Central memory CD8-positive, alpha-beta T cell (primary cell): ENCODE data around the gene KPNA4.
A peak's percentile ranks its signal among the peaks of the same experiment; 100 is the strongest.
"Not testable (repeated sequence)": the region's sequence is repeated elsewhere in the genome, so short reads cannot be mapped to it uniquely, and the experiment has no call there.

Experiments
- ATAC-seq: fragments of 150-1000 bp; cut with Tn5 transposase; replicated peaks from 2 replicates; pipeline ENCODE4 v1.10.0; 2022; ENCODE audit warnings: mild to moderate bottlenecking, moderate FRiP score, moderate number of reproducible peaks; ENCODE audit not compliant: poor library complexity, severe bottlenecking; ENCODE audit errors: extremely low read depth
- DNase-seq, 2 donors: peaks; one replicate each; pipeline ENCODE4 v3.0.0; 2021; ENCODE audit warnings: low spot score in 2 of 2
- H3K27ac Mint-ChIP-seq: one replicate; pipeline ENCODE4 v1.8.0; 2022; ENCODE audit warnings: low read depth, mild to moderate bottlenecking, moderate library complexity, mixed read lengths
- H3K27me3 Mint-ChIP-seq: one replicate; pipeline ENCODE4 v1.8.0; 2022; ENCODE audit warnings: mixed read lengths
- H3K36me3 Mint-ChIP-seq: one replicate; pipeline ENCODE4 v1.8.0; 2022; ENCODE audit warnings: mild to moderate bottlenecking, moderate library complexity, mixed read lengths; ENCODE audit not compliant: insufficient read depth
- H3K4me1 Mint-ChIP-seq: one replicate; pipeline ENCODE4 v1.8.0; 2022; ENCODE audit warnings: mixed read lengths
- H3K4me3 Mint-ChIP-seq: one replicate; pipeline ENCODE4 v1.8.0; 2022; ENCODE audit warnings: mild to moderate bottlenecking, moderate library complexity, mixed read lengths
- H3K9me3 Mint-ChIP-seq: one replicate; pipeline ENCODE4 v1.8.0; 2022; ENCODE audit warnings: mixed read lengths

Gene KPNA4

DNA sequence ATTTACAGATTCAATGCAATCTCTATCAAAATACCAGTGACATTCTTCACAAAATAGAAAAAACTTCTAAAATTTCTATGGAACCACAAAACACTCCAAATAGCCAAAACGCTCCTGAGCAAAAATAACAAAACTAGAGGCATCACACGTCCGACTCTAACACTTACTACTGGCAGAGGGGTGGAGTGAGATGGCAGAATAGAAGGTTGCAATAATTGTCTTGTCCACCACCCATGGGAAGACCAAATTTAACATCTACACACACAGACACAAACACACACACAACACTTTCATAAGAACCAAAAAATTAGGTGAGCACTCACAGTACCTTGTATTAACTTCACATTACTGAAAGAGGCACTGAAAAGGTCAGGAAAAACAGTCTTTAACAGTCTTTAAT lies 21.3 kb upstream of the KPNA4 start:
- Mint-ChIP-seq H3K4me1 (no peaks in the 10 kb centered on the region), H3K9me3 (peaks cover 3% of the 10 kb centered on the region), H3K36me3 (no peaks in the 10 kb centered on the region), H3K27ac (no peak overlapping the region), H3K27me3 (peaks cover 96% of the 10 kb centered on the region), H3K4me3 (no peak overlapping the region)
- ATAC-seq = no peak
- DNase-seq = no peak

DNA sequence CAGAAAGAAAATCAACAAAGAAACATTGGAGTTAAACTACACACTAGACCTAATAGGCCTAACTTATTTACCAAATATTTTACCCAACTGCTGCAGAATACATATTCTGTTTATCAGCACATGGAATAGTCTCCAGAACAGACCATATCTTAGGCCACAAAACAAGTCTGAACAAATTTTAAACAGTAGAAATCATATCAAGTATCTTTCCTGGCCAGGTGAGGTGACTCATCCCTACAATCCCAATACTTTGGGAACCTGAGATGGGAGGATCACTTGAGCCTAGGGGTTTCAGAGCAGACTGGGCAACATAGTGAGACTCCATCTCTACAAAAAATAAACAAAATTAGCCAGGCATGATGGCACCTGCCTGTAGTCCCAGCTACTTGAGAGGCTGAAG lies 18.1 kb upstream of the KPNA4 start:
- DNase-seq (no peak), ATAC-seq (no peak)
- H3K4me1 Mint-ChIP-seq = no peaks in the 10 kb centered on the region
- no peak overlapping the region for H3K27ac Mint-ChIP-seq
- H3K9me3 Mint-ChIP-seq = peaks cover 8% of the 10 kb centered on the region
- no peaks in the 10 kb centered on the region for H3K36me3 Mint-ChIP-seq
- peaks cover 88% of the 10 kb centered on the region for H3K27me3 Mint-ChIP-seq
- H3K4me3 Mint-ChIP-seq = no peak overlapping the region

DNA sequence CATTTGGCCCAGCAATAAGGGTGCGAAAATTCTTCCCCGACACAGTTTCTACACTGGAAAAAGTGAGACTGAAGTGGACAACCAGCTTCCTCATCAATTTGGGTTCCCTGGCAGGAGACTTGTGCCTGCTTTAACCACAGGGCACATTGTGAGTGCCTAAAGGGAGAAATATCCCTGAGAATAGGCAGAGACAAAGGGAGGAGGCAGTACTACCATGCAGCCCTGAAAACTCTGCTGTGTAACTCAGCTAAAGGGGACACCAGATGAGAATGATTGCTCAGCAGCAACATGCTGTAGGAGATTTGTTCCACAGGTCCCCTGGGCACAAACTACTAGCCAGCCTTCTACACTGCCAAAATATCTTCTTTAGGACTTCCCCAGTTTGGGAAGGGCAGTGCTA lies 15.6 kb upstream of the KPNA4 start:
- Mint-ChIP-seq H3K4me1 (no peaks in the 10 kb centered on the region), H3K27ac (no peak overlapping the region), H3K27me3 (peaks cover 90% of the 10 kb centered on the region), H3K4me3 (no peak overlapping the region), H3K36me3 (no peaks in the 10 kb centered on the region), H3K9me3 (peaks cover 8% of the 10 kb centered on the region)
- DNase-seq (no peak), ATAC-seq (no peak)

DNA sequence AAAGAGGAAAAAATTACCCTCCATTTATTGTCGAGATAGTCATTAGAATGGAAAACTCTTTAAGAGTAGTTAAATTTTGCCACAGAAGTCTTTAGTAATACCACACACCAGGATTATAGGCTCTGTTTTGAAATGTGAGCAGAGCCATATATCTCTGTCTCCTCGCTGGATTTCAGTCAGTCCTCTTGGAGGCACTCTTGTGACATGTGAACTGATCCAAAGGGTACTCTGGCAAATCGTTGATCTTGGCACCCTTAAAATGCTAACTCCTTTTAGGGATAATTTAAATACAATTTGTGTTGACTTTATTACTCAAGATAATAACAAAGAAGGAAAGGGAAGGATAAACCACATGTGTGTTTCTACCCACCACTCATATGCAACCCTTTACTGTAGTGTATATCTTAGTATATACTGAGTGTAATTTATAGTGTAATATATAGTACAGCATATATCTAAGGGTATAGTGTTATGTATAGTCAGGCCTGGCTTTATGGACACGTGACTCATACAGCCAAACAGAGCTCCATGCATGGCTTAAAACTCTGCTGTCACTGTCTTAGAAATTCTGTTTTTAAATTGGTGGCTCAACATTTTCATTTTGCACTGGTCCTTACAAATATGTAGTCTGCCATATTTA lies 12.3 kb upstream of the KPNA4 start:
- H3K4me1 Mint-ChIP-seq = no peaks in the 10 kb centered on the region
- H3K9me3 Mint-ChIP-seq = peaks cover 8% of the 10 kb centered on the region
- DNase-seq = no peak
- H3K4me3 Mint-ChIP-seq = no peak overlapping the region
- H3K27me3 Mint-ChIP-seq = peaks cover 73% of the 10 kb centered on the region
- no peak overlapping the region for H3K27ac Mint-ChIP-seq
- H3K36me3 Mint-ChIP-seq = no peaks in the 10 kb centered on the region
- no peak for ATAC-seq

DNA sequence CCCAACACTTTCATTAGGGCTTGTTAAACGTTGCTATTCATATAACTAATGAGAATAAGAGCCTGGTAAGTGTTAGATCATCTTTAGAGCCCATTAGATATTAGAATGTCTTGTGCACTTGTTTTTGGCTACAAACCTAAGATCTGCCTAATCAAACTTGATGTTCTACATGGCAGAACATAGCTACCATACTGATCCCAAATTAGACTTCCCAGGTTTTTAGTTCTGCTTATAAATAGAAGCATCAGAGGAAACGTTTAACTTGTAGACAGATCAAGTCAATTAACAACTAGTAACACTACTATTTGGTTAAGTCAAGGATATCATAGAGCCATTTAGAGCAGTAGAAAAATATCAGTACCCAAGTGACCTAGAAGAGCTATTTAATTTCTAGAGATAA lies 11.7 kb upstream of the KPNA4 start:
- Mint-ChIP-seq H3K27me3 (peaks cover 68% of the 10 kb centered on the region), H3K4me1 (no peaks in the 10 kb centered on the region), H3K9me3 (peaks cover 8% of the 10 kb centered on the region), H3K4me3 (no peak overlapping the region), H3K27ac (no peak overlapping the region), H3K36me3 (no peaks in the 10 kb centered on the region)
- no peak for DNase-seq
- ATAC-seq = no peak

DNA sequence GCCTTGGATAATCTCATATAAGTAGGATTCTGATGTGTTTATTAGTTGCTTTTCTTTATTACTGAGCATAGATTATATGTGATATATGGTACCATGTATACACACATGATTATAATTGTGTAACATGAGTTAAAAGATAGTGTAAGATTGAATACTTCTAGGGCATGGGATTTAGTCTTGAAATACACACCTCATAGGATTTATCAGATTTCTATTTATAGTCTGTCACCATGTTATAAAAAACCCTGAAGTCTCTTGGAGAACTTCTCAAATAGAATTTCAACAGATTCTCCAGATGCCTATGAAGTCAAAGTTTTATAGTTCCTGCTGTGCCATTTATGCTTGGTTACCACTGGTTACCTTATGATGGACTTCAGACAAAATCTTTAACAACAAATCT lies 11.2 kb upstream of the KPNA4 start:
- Mint-ChIP-seq H3K9me3 (peaks cover 4% of the 10 kb centered on the region), H3K27me3 (peaks cover 63% of the 10 kb centered on the region), H3K36me3 (no peaks in the 10 kb centered on the region), H3K4me1 (no peaks in the 10 kb centered on the region), H3K4me3 (no peak overlapping the region), H3K27ac (no peak overlapping the region)
- ATAC-seq = no peak
- DNase-seq = no peak

DNA sequence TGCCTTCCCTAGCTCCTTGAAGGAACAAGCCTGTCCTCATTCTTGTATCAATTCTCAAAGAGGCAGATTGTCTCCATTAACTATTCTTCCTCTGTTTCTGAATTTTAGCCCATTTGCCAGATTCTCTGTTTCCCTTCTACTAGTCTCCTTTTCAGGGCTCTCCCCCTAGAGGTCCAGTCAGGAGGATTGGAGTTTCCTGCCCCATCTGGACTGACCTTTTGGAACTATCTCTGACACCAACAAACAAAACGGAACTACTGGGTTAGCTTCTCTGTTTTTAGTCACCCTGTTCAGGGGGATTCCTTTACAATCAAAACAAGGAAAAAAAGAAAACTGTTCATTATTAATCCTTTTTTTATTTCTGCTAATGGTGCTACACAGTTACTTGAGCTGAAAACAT lies 10.2 kb upstream of the KPNA4 start:
- DNase-seq (no peak), ATAC-seq (no peak)
- H3K27ac Mint-ChIP-seq = no peak overlapping the region
- no peaks in the 10 kb centered on the region for H3K4me1 Mint-ChIP-seq
- H3K4me3 Mint-ChIP-seq = no peak overlapping the region
- no peaks in the 10 kb centered on the region for H3K36me3 Mint-ChIP-seq
- H3K9me3 Mint-ChIP-seq = no peaks in the 10 kb centered on the region
- peaks cover 53% of the 10 kb centered on the region for H3K27me3 Mint-ChIP-seq

DNA sequence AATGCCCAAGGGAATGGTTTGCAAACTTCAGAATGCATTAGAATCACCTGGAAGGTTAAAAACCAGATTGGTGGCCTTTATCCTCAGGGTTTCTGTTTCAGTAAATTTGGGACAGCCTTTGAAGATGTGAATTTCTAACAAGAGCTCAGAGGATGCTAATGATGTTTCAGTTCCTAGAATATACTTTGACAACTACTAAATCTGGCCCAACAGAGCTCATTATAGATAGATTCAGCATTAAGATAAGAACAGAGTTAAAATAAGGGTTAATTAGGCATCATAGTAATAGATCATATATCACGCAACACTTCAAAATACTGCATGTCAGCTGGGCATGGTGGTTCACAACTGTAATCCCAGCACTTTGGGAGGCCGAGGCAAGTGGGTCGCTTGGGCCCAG lies 9.3 kb upstream of the KPNA4 start:
- no peaks in the 10 kb centered on the region for H3K9me3 Mint-ChIP-seq
- DNase-seq (no peak), ATAC-seq (no peak)
- no peaks in the 10 kb centered on the region for H3K4me1 Mint-ChIP-seq
- no peak overlapping the region for H3K4me3 Mint-ChIP-seq
- peaks cover 44% of the 10 kb centered on the region for H3K27me3 Mint-ChIP-seq
- no peaks in the 10 kb centered on the region for H3K36me3 Mint-ChIP-seq
- H3K27ac Mint-ChIP-seq = no peak overlapping the region

DNA sequence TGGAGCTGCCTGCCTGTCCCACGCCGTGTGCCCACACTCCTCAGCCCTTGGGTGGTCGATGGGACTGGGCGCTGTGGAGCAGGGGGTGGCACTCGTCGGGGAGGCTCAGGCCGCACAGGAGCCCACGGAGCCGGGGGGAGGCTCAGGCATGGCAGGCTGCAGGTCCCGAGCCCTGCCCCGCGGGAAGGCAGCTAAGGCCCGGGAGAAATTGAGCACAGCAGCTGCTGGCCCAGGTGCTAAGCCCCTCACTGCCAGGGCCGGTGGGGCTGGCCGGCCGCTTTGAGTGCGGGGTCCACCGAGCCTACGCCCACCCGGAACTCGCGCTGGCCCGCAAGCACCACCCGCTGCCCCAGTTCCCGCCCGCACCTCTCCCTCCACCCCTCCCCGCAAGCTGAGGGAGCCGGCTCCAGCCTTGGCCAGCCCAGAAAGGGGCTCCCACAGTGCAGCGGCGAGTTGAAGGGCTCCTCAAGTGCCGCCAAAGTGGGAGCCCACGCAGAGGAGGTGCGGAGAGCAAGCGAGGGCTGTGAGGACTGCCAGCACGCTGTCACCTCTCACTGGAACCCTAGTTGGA lies 8.7 kb upstream of the KPNA4 start:
- not testable (repeated sequence) for H3K4me3 Mint-ChIP-seq, DNase-seq, H3K36me3 Mint-ChIP-seq, H3K4me1 Mint-ChIP-seq, H3K9me3 Mint-ChIP-seq, ATAC-seq, H3K27ac Mint-ChIP-seq
- H3K27me3 Mint-ChIP-seq = peaks cover 44% of the 10 kb centered on the region

DNA sequence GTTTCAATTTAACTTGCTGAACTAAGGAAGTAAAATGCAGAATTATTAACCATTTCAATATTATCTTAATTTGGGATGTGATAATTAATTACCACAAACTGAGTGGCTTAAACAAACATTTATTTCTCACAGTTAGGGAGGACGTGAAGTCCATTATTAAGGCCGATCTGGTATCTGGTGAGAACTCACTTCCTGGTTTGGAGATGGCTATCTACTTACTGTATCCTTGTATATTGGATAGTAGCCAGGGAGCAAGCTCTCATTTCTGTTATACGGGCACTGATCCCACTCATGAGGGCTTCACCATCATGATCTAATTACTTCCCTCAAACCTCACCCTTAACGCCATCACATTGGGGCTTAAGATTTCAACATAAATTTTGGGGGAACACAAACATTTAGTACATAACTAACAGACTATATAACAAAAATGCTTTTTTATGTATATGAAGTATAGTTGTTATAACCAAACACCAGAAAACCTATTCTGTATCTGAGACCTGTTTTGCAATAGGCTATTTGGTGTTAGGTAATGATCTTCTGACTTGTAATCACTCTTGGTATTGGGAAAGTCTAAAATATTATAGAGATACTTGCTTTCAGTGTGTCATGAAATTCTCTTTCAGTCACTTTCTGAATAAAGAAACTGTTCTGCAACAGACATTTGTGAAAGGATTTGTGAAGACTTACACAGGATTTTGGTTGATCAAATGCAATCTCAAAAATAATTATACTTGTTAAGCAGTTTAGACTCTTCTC lies 4.7 kb upstream of the KPNA4 start:
- peaks cover 16% of the 10 kb centered on the region for H3K4me1 Mint-ChIP-seq
- peaks cover 8% of the 10 kb centered on the region for H3K36me3 Mint-ChIP-seq
- H3K9me3 Mint-ChIP-seq = no peaks in the 10 kb centered on the region
- H3K27ac Mint-ChIP-seq = no peak overlapping the region
- ATAC-seq (no peak), DNase-seq (no peak)
- peaks cover 7% of the 10 kb centered on the region for H3K27me3 Mint-ChIP-seq
- H3K4me3 Mint-ChIP-seq = no peak overlapping the region

DNA sequence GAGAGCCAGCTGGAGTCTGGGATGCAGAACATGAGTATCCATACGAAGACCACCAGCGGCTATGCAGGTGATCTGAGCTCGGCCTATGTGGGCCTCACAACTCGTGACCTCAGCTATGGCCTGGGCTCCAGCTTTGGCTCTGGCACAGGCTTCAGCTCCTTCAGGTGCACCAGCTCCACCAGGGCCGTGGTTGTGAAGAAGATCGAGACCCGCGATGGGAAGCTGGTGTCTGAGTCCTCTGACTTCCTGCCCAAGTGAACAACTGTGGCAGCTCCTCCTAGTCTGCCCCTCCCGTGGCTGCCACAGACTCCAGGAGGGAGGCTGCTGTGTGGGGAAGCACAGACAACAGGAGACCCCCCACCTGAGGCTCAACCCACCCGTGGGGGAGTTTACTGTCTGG lies 3.6 kb upstream of the KPNA4 start:
- Mint-ChIP-seq H3K9me3 (no peaks in the 10 kb centered on the region), H3K4me1 (peaks cover 21% of the 10 kb centered on the region), H3K27ac (no peak overlapping the region), H3K36me3 (peaks cover 11% of the 10 kb centered on the region), H3K27me3 (no peaks in the 10 kb centered on the region), H3K4me3 (no peak overlapping the region)
- ATAC-seq (no peak), DNase-seq (no peak)

DNA sequence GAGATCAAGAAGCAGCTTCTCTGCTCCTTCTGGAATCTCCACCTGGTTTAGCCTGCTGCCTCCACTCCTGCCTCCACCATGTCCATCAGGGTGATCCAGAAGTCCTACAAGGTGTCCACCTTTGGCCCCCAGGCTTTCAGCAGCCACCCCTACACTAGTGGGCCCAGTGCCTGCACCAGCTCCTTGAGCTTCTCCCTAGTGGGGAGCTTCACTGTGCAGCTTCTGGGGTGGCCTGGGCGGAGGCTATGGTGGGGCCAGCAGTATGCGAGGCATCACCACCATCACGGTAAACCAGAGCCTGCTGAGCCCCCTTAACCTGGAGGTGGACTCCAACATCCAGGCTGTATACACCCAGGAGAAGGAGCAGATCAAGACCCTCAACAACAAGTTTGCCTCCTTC lies 2.4 kb upstream of the KPNA4 start:
- Mint-ChIP-seq H3K27ac (no peak overlapping the region), H3K27me3 (no peaks in the 10 kb centered on the region), H3K4me3 (no peak overlapping the region), H3K9me3 (no peaks in the 10 kb centered on the region), H3K4me1 (peaks cover 32% of the 10 kb centered on the region), H3K36me3 (peaks cover 11% of the 10 kb centered on the region)
- ATAC-seq (no peak), DNase-seq (no peak)

DNA sequence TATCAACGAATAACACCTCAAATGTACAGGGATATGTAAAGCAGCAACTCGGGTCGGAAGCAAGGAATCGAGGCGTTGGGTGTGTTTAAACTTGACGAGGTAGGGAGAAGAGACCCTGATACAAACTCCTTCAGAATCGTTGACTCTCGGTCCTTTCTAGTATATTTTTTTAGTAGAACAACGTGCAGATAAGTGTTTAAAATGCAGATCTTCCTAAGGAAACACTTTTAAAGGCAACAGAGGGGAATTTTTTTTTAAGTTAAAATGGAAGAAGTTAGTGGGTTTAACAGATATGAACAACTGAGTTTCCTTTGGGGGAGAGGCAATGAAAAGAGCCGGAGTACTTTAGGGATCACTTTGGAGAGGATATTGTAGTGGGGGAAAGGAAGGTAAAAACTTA lies 1.1 kb upstream of the KPNA4 start:
- Mint-ChIP-seq H3K4me3 (peak overlapping the region; percentile 98), H3K9me3 (no peaks in the 10 kb centered on the region), H3K4me1 (peaks cover 45% of the 10 kb centered on the region), H3K27ac (no peak overlapping the region), H3K27me3 (no peaks in the 10 kb centered on the region), H3K36me3 (peaks cover 11% of the 10 kb centered on the region)
- no peak for ATAC-seq
- DNase-seq = no peak
